A549 (cell line): ENCODE measurements around the gene NAT10. TPM values are rescaled to one million over a fixed set of nuclear protein-coding genes. Genes with fewer than 3 reads are reported as not detected.

ENCODE experiments used
- ATAC-seq, 2 experiments: fragments of 200-7000 bp in 1 of 2; fragments of >200 bp in 1 of 2; cut with Nextera tagmentation in 1 of 2; cut with Tn5 transposase in 1 of 2; 3 replicates each; pipeline versions ENCODE4 v1.8.0 to v1.9.1; 2018 to 2020; ENCODE audit warnings: mild to moderate bottlenecking in 1 of 2, moderate library complexity in 1 of 2
- CTCF ChIA-PET: fragments of 300-600 bp; sonication (Branson Sonifier 250); formaldehyde crosslinking; extraction: SDS; loops from one replicate; lab custom pipeline; 2021; ENCODE audit warnings: antibody characterized with exemption, inconsistent platforms; lab: Yijun Ruan, JAX
- POLR2A ChIA-PET: fragments of 350-600 bp; formaldehyde crosslinking; extraction: SDS; loops from one replicate; lab custom pipeline; 2021; ENCODE audit warnings: antibody characterized with exemption, inconsistent platforms; lab: Yijun Ruan, JAX
- DNase-seq, 2 experiments: peaks; one replicate each; pipeline versions ENCODE4 v3.0.0 to v3.0.0-alpha.2; 2011 to 2016; ENCODE audit warnings: low read depth in 1 of 2, low spot score in 1 of 2
- FAIRE-seq: peaks from 2 replicates; lab custom pipeline; 2011; peaks lifted over from hg19 to GRCh38; lab: Jason Lieb, UNC
- H3K27ac ChIP-seq, 2 experiments: fragments of >200 bp; sonication (Bioruptor Twin); formaldehyde crosslinking; 3 replicates each; pipeline ENCODE4 v1.5.1; 2016 to 2017
- H3K4me1 ChIP-seq: fragments of >200 bp; sonication (Bioruptor Twin); formaldehyde crosslinking; 3 replicates; pipeline ENCODE4 v1.6.1; 2016
- H3K4me2 ChIP-seq: fragments of >200 bp; sonication (Bioruptor Twin); formaldehyde crosslinking; 3 replicates; pipeline ENCODE4 v1.6.1; 2016
- H3K4me3 ChIP-seq: fragments of >200 bp; sonication (Bioruptor Twin); formaldehyde crosslinking; 3 replicates; pipeline ENCODE4 v1.5.1; 2016
- H3K9me3 ChIP-seq: fragments of >200 bp; sonication (Bioruptor Twin); formaldehyde crosslinking; 3 replicates; pipeline ENCODE4 v1.6.1; 2016
- BHLHE40 ChIP-seq: IDR thresholded peaks from 2 replicates; pipeline ENCODE4 v1.6.1; 2012; ENCODE audit warnings: low read depth, low read length, inconsistent platforms
- ESRRA ChIP-seq: fragments of 150-350 bp; IDR thresholded peaks from 2 replicates; pipeline ENCODE4 v1.6.1; 2014; ENCODE audit warnings: mild to moderate bottlenecking, low read length, borderline replicate concordance
- FOSB ChIP-seq: fragments of 250-450 bp; sonication (Bioruptor Pico); IDR thresholded peaks from 2 replicates; pipeline ENCODE4 v1.5.0; 2020; ENCODE audit warnings: mild to moderate bottlenecking, moderate library complexity
- GATA3 ChIP-seq: IDR thresholded peaks from 2 replicates; pipeline ENCODE4 v1.6.1; 2012; ENCODE audit warnings: borderline replicate concordance
- HOXB13 ChIP-seq: fragments of 250-450 bp; sonication (Bioruptor Pico); IDR thresholded peaks from 2 replicates; pipeline ENCODE4 v1.5.0; 2020; ENCODE audit warnings: low read depth, mild to moderate bottlenecking, moderate library complexity
- HOXB5 ChIP-seq: fragments of 250-450 bp; sonication (Bioruptor Pico); IDR thresholded peaks from 2 replicates; pipeline ENCODE4 v1.5.0; 2020; ENCODE audit warnings: mild to moderate bottlenecking, moderate library complexity
- MAFK ChIP-seq: fragments of 450-650 bp; IDR thresholded peaks from 2 replicates; pipeline ENCODE4 v1.6.1; 2014; ENCODE audit not compliant: partially characterized antibody
- NR3C1 ChIP-seq: fragments of >200 bp; sonication (Bioruptor Twin); formaldehyde crosslinking; IDR thresholded peaks from 3 replicates; pipeline ENCODE4 v1.6.1; 2017
- RNF2 ChIP-seq: fragments of 200-600 bp; sonication (generic); IDR thresholded peaks from 2 replicates; pipeline ENCODE4 v1.6.1; 2016; ENCODE audit warnings: low read depth, mild to moderate bottlenecking, antibody characterized with exemption, moderate library complexity, borderline replicate concordance
- SMC3 ChIP-seq: fragments of >200 bp; sonication (Bioruptor Twin); formaldehyde crosslinking; IDR thresholded peaks from 3 replicates; pipeline ENCODE4 v1.6.1; 2018; ENCODE audit warnings: inconsistent platforms
- ZFP36 ChIP-seq: fragments of 450-650 bp; IDR thresholded peaks from 2 replicates; pipeline ENCODE4 v1.6.1; 2014; ENCODE audit warnings: borderline replicate concordance; ENCODE audit not compliant: partially characterized antibody
- ZSCAN20 ChIP-seq: fragments of 250-450 bp; sonication (Bioruptor Pico); IDR thresholded peaks from 2 replicates; pipeline ENCODE4 v1.8.0; 2022; ENCODE audit warnings: mild to moderate bottlenecking, moderate library complexity
- WGBS: methylation state at CpG from one replicate; pipeline ENCODE4 v1.1.6; 2017; ENCODE audit errors: missing lambda C conversion rate; 5-methylcytosine and 5-hydroxymethylcytosine counted together
- polyA plus RNA-seq, 4 experiments: library from polyadenylated mRNA; depleted of rRNA in 3 of 4; stranded (reverse); fragments of >200 nt; fragmentation: RNase III in 1 of 4; extraction: RNeasy Plus Mini Kit Qiagen cat#74134 plus additional on column Dnase treatment in 1 of 4; gene quantifications; 2 replicates in 3 of 4; 3 replicates in 1 of 4; pipeline ENCODE4 v1.2.3, GENCODE V29; 2011 to 2017
- TF ChIP-seq, protein P1 (sequence below): fragments of >200 bp; sonication (Bioruptor Twin); formaldehyde crosslinking; IDR thresholded peaks from 3 replicates; pipeline ENCODE4 v1.5.1; 2016
- TF ChIP-seq, protein P2 (sequence below): fragments of >200 bp; sonication (Bioruptor Twin); formaldehyde crosslinking; IDR thresholded peaks from 3 replicates; pipeline ENCODE4 v1.6.1; 2016

The NAT10 gene
- polyA plus RNA-seq, 2 of the 4 experiments (the other 2 are of a cell fraction): 38.6 to 59.3 TPM

DNA sequence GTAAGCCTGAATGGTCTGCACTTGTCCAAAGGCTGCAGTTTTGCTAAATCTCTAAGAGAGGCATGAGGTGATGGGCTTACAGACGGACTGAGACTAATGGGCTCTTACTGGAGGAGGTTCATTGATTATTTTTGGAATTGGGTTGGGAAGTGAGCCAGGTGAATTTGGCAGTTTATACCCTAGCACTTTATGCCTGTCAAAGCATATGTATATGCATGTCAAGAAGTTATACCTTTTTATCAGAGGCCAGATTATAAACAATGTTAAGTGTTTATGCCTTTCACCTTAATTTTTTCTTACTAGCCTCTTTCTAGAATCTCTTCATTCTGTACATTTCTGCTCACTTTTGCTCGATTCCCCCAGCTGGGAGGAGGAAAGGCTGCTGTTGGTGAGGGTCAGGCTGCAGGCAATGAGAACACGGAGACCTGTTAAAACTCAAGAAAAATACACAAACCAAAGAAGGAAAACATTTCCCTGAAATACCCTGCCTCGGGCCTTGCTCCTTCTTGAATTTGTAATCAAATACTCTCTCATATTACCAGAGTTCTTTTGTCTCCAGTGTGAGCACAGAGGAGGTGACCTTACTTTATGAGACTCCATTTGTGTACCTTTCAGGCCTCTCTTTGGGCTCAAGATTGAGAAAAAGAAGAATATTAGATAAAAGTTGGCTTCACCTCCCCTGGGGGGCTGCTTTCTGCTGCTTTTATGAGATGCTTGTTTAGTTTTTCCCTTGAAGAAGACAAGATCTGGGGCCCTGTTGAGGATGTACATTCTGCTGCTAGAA lies 19.6 kb downstream of the NAT10 start:
- Histone ChIP-seq H3K4me1 (no peaks in the 10 kb centered on the region), H3K27ac (no peak overlapping the region)
- POLR2A ChIA-PET: no interaction called here
- no peak for TF ChIP-seq ESRRA
- TF ChIP-seq, protein P1, sequence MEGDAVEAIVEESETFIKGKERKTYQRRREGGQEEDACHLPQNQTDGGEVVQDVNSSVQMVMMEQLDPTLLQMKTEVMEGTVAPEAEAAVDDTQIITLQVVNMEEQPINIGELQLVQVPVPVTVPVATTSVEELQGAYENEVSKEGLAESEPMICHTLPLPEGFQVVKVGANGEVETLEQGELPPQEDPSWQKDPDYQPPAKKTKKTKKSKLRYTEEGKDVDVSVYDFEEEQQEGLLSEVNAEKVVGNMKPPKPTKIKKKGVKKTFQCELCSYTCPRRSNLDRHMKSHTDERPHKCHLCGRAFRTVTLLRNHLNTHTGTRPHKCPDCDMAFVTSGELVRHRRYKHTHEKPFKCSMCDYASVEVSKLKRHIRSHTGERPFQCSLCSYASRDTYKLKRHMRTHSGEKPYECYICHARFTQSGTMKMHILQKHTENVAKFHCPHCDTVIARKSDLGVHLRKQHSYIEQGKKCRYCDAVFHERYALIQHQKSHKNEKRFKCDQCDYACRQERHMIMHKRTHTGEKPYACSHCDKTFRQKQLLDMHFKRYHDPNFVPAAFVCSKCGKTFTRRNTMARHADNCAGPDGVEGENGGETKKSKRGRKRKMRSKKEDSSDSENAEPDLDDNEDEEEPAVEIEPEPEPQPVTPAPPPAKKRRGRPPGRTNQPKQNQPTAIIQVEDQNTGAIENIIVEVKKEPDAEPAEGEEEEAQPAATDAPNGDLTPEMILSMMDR: no peak
- TF ChIP-seq, all 56 proteins: peak for 0
- CTCF ChIA-PET: interaction anchor here (0.9 to 1.0 kb wide), 2 partner anchors 16 to 49 kb away, joined by 3 read pairs; no protein-coding TSS in a partner anchor
- no peaks in the 10 kb centered on the region for H3K9me3 ChIP-seq
- H3K4me3 ChIP-seq: no peak overlapping the region
- 87% methylated on average over 4 of the region's 4 CpGs for WGBS
- H3K4me2 ChIP-seq: no peak overlapping the region
- ATAC-seq (no peak), FAIRE-seq (no peak), DNase-seq (no peak)

DNA sequence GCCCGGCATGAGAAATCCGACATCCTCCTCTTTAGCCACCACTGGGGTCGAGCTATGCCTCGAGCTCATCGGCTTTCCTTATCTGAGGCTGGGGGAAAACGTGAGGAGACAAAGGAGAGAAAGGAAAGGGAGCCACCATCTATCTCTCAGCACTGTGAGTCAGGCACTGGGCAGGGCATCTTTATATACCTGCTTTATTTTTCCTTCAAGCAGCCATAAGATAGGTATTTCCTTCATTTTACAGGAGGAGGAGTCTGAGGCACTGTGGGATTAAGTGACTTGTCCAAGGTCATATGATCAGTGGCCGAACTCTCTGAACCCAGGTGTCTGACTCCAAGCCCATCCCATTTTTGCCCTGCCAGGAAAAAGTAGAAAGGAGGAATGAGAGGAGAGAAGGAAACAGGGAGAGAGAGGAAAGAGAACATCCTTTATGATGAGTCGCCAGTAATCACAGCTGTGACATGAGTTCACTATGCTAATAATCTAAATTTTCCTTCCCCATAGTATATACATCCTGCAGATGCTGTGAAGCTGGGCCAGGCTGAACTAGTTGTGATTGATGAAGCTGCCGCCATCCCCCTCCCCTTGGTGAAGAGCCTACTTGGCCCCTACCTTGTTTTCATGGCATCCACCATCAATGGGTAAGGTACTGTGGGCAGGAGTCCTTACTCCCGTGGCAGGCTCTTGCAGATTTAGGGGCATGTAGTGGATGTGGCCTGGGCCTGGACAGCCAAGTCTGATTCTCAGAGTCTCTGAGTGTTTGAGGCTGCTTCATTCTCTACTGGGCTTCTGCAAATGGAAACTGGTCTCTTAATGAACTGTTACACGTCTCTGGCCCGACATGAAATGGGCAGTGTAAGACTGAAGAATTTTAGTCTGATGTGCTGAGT lies 21.8 kb downstream of the NAT10 start:
- 94% methylated on average over 12 of the region's 12 CpGs for WGBS
- Histone ChIP-seq H3K4me2 (no peak overlapping the region), H3K4me1 (no peaks in the 10 kb centered on the region), H3K9me3 (no peaks in the 10 kb centered on the region), H3K27ac (no peak overlapping the region), H3K4me3 (no peak overlapping the region)
- FAIRE-seq (no peak), DNase-seq (no peak), ATAC-seq (no peak)
- ChIA-PET CTCF (interaction anchor here (0.8 to 1.5 kb wide), 2 partner anchors 13 to 27 kb away, joined by 4 to 5 read pairs; no protein-coding TSS in a partner anchor), POLR2A (no interaction called here)
- TF ChIP-seq, protein P2, sequence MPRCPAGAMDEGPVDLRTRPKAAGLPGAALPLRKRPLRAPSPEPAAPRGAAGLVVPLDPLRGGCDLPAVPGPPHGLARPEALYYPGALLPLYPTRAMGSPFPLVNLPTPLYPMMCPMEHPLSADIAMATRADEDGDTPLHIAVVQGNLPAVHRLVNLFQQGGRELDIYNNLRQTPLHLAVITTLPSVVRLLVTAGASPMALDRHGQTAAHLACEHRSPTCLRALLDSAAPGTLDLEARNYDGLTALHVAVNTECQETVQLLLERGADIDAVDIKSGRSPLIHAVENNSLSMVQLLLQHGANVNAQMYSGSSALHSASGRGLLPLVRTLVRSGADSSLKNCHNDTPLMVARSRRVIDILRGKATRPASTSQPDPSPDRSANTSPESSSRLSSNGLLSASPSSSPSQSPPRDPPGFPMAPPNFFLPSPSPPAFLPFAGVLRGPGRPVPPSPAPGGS: no peak
- TF ChIP-seq HOXB5 (CRISPR knock-in tag) (no peak), MAFK (peak; percentile 48), SMC3 (no peak), GATA3 (no peak), RNF2 (no peak), FOSB (CRISPR knock-in tag) (no peak)

DNA sequence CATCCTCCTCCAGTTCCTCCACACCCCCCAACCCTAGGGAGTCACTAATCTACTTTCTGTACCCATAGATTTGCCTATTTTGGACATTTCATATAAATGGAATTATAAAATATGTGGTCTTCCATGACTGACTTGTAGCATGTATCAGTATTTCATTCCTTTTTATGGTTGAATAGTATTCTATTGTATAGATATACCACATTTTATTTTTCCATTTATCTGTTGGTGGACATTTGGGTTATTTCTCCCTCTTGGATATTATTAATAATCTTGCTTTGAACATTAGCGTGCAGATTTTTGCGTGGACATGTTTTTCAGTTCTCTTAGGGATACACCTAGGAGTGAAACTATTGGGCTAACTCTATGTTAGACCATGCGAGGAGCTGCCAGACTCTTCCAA lies 23.4 kb downstream of the NAT10 start:
- DNase-seq: no peak
- FAIRE-seq: no peak
- no peak overlapping the region for H3K27ac ChIP-seq
- ChIA-PET POLR2A (no interaction called here), CTCF (no interaction called here)
- H3K4me1 ChIP-seq: no peaks in the 10 kb centered on the region
- TF ChIP-seq HOXB13 (CRISPR knock-in tag) (no peak), BHLHE40 (no peak)
- H3K4me2 ChIP-seq: no peak overlapping the region
- H3K4me3 ChIP-seq: no peak overlapping the region
- H3K9me3 ChIP-seq: no peaks in the 10 kb centered on the region
- WGBS: 93% methylated on average over 3 of the region's 3 CpGs
- no peak for ATAC-seq

DNA sequence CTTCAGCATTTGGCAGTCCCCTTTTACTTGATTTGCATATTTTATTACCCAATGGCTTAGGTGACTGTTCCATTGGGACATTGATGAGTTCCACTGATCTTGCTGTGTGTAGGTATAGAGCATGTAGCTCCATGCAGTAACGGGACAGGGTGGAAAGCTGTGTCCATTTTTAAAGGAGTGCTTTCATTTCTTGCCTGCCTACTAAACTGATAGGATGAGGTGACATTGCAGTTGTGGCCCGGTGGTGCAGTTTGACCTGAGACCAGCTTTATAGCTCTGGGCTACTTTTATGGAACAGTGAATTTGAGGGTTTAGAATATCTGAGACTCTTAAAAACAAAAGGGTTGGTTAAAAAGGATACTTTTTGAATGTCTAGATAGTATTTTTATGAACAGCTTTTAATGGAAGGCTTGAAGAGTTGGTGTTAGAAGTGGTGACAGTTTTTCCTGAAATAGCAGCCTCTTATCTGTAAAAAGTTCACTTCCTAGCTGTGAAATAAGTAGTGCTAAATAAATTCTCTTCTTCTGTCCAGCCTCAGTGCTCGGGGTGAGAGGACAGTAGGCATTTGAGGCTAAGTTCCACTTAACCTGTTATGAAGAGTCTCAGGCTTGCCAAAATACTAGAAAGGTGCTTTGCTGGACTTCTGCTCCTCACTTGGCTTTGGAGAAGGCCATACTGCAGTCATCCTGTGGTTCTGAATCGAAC lies 27.0 kb downstream of the NAT10 start:
- no peak overlapping the region for H3K4me3 ChIP-seq
- ChIA-PET CTCF (interaction anchor here (0.8 to 2.5 kb wide), 6 partner anchors 8 to 144 kb away, joined by 3 to 8 read pairs (median 4); no protein-coding TSS in a partner anchor), POLR2A (no interaction called here)
- FAIRE-seq (no peak), DNase-seq (no peak), ATAC-seq (no peak)
- H3K27ac ChIP-seq: no peak overlapping the region
- TF ChIP-seq ZFP36: no peak
- TF ChIP-seq NR3C1: no peak
- TF ChIP-seq ZSCAN20: no peak
- no peak overlapping the region for H3K4me2 ChIP-seq
- H3K9me3 ChIP-seq: no peaks in the 10 kb centered on the region
- H3K4me1 ChIP-seq: no peaks in the 10 kb centered on the region
- 81% methylated on average over 4 of the region's 4 CpGs for WGBS
